Smooth muscle cell (in vitro differentiated cells): Measurements from ENCODE around the gene VAV2. TPM values are rescaled to one million over a fixed set of nuclear protein-coding genes. Genes with fewer than 3 reads are reported as not detected.

Experiments used
- DNase-seq: peaks from one replicate; lab custom pipeline; 2025; ENCODE audit not compliant: unreplicated experiment; lab: John Stamatoyannopoulos, UW
- H2AFZ ChIP-seq: fragments of 200-600 bp; sonication (generic); 2 replicates; pipeline ENCODE4 v1.6.0; 2016; ENCODE audit warnings: antibody characterized with exemption, low read depth, mild to moderate bottlenecking
- H3F3A ChIP-seq: fragments of 200-600 bp; sonication (generic); 2 replicates; pipeline ENCODE4 v1.6.0; 2017; ENCODE audit warnings: antibody characterized with exemption, low read depth
- H3K27ac ChIP-seq: fragments of 200-600 bp; sonication (generic); 2 replicates; pipeline ENCODE4 v1.5.1; 2016; ENCODE audit warnings: low read depth, mild to moderate bottlenecking
- H3K27me3 ChIP-seq: fragments of 200-600 bp; sonication (generic); 2 replicates; pipeline ENCODE4 v1.6.1; 2016; ENCODE audit warnings: low read depth, mild to moderate bottlenecking
- H3K36me3 ChIP-seq: fragments of 200-600 bp; sonication (generic); 2 replicates; pipeline ENCODE4 v1.5.1; 2016; ENCODE audit warnings: low read depth
- H3K4me1 ChIP-seq: fragments of 200-600 bp; sonication (generic); 2 replicates; pipeline ENCODE4 v1.5.1; 2016; ENCODE audit warnings: low read depth
- H3K4me2 ChIP-seq: fragments of 200-600 bp; sonication (generic); 2 replicates; pipeline ENCODE4 v1.6.0; 2016; ENCODE audit warnings: mild to moderate bottlenecking
- H3K4me3 ChIP-seq: fragments of 200-600 bp; sonication (generic); 2 replicates; pipeline ENCODE4 v1.5.1; 2016; ENCODE audit warnings: mild to moderate bottlenecking
- H3K79me2 ChIP-seq: fragments of 200-600 bp; sonication (generic); 2 replicates; pipeline ENCODE4 v1.6.0; 2016; ENCODE audit warnings: low read depth, mild to moderate bottlenecking
- H3K9ac ChIP-seq: fragments of 200-600 bp; sonication (generic); 2 replicates; pipeline ENCODE4 v1.6.0; 2016; ENCODE audit warnings: low read depth
- H3K9me3 ChIP-seq: fragments of 200-600 bp; sonication (generic); replicated peaks from 2 replicates; pipeline ENCODE4 v1.5.1; 2016; ENCODE audit warnings: low read depth
- H4K20me1 ChIP-seq: fragments of 200-600 bp; sonication (generic); 2 replicates; pipeline ENCODE4 v1.6.0; 2016; ENCODE audit warnings: low read depth
- WGBS: methylation state at CpG from one replicate; pipeline ENCODE4 v1.1.7; 2016; ENCODE audit warnings: low lambda C conversion rate; 5-methylcytosine and 5-hydroxymethylcytosine counted together
- polyA plus RNA-seq: library from polyadenylated mRNA; unstranded; fragments of >200 nt; fragmentation: Nextera tagmentation; extraction: Ambion mirVana; gene quantifications from 2 replicates; pipeline ENCODE4 v1.2.1, GENCODE V29; 2016
- total RNA-seq: library from RNA; depleted of rRNA; stranded (reverse); fragments of >200 nt; gene quantifications from 2 replicates; pipeline ENCODE4 v1.2.3, GENCODE V29; 2014
- TF ChIP-seq, protein P1 (sequence below): fragments of 200-600 bp; sonication (generic); IDR thresholded peaks from 2 replicates; pipeline ENCODE4 v1.5.1; 2017; ENCODE audit warnings: borderline replicate concordance, mild to moderate bottlenecking, antibody characterized with exemption; ENCODE audit not compliant: insufficient read depth, poor library complexity, severe bottlenecking

Gene VAV2
- total and polyA plus RNA-seq, 2 experiments from 2014 or later: 26.2 to 35.3 TPM

DNA sequence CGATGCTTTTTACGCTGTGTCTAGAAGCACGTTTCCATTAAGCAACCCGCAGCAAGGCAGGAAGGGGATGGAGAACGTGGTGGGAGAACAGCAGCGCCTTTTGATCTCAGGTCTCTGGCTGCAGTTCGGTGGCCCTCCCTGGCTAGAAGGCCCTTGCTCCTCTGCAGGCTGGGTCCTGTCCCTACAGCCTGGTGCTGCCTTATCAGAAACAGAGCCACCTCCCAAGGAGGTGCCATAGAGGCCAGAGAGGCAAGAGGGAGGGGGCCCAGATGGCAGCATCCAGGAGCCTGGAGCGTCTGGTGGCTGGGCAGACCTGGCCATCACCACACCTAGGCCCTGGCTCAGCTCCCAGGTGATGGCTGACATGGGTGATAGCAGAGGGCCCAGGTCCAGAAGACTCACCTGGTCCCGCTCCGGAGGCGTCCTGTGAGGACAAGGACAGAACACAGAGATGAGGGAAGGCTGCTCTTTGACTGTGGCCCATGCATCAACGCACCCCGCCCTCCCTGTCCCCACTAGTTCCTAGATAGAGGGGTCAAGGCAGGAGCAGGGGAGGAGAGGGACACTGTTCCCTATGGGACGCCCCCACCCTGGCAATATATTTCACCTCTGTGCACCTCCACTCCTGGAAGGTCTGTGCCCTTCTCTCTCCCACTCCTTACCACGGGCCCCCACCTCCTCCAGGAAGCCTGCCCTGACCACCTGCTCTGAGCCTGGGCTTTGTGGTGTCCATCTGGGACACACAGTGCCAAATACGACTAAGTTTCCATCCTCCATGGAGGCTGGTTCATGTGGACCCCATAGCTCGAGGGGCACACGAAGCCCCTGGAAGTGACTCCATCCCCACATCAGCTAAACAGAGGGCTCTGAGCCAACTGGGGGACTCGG is 212.4 kb downstream of the VAV2 start:
- Histone ChIP-seq H3K27ac (no peak overlapping the region), H3K4me3 (no peak overlapping the region), H4K20me1 (peaks cover 14% of the 10 kb centered on the region), H2AFZ (no peak overlapping the region), H3K4me1 (no peaks in the 10 kb centered on the region), H3K79me2 (no peaks in the 10 kb centered on the region), H3K9me3 (no peaks in the 10 kb centered on the region), H3K9ac (no peak overlapping the region), H3K36me3 (no peaks in the 10 kb centered on the region), H3K27me3 (no peaks in the 10 kb centered on the region), H3K4me2 (no peak overlapping the region), H3F3A (peaks cover 7% of the 10 kb centered on the region)
- TF ChIP-seq, protein P1, sequence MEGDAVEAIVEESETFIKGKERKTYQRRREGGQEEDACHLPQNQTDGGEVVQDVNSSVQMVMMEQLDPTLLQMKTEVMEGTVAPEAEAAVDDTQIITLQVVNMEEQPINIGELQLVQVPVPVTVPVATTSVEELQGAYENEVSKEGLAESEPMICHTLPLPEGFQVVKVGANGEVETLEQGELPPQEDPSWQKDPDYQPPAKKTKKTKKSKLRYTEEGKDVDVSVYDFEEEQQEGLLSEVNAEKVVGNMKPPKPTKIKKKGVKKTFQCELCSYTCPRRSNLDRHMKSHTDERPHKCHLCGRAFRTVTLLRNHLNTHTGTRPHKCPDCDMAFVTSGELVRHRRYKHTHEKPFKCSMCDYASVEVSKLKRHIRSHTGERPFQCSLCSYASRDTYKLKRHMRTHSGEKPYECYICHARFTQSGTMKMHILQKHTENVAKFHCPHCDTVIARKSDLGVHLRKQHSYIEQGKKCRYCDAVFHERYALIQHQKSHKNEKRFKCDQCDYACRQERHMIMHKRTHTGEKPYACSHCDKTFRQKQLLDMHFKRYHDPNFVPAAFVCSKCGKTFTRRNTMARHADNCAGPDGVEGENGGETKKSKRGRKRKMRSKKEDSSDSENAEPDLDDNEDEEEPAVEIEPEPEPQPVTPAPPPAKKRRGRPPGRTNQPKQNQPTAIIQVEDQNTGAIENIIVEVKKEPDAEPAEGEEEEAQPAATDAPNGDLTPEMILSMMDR: no peak
- no peak for DNase-seq
- 97% methylated on average over 19 of the region's 19 CpGs for WGBS

GRCh38 chr9:133779081-133779480 is 213.0 kb downstream of the VAV2 start:
- Histone ChIP-seq H3K4me2 (no peak overlapping the region), H3K27ac (no peak overlapping the region), H3K4me3 (no peak overlapping the region), H3K36me3 (no peaks in the 10 kb centered on the region), H3K79me2 (no peaks in the 10 kb centered on the region), H3K27me3 (no peaks in the 10 kb centered on the region), H2AFZ (no peak overlapping the region), H4K20me1 (peaks cover 14% of the 10 kb centered on the region), H3K9me3 (no peaks in the 10 kb centered on the region), H3K4me1 (no peaks in the 10 kb centered on the region), H3F3A (peaks cover 7% of the 10 kb centered on the region), H3K9ac (no peak overlapping the region)
- TF ChIP-seq, protein P1: no peak
- no peak for DNase-seq
- 85% methylated on average over 8 of the region's 8 CpGs for WGBS

DNA sequence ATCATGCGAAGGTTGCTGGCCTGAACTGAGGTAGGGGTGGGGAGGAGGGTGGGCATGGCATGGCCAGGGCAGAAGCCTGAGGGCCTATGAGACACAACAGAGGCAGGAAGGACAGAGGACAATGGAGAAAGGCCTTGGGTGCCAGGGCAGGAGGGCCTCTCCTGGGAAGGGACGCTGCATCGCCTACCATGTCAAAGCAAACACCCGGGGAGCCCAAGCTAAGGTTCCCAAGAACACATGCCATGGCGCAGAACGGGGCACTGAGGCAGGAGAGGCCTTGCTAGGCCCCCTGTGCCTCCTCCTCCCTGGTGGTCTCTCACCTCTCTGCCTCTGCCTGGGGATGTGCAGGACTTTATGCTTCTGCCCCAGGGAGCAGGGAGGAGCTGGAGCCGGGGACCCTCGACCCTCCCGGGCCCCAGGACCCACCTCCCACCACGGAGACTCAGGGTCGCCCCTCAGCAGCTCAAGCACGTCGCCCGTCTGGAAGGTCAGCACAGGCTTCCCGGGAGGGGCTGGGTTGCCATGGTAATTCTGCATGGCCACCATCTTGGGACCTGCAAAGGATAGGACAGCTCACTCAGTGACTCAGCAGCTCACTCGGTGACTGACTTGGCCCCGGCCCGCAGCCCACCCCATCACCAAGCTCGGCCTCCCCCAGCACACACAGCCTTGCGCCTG is 213.6 kb downstream of the VAV2 start:
- no peaks in the 10 kb centered on the region for H3K27me3 ChIP-seq
- whole genome bisulfite sequencing: 98% methylated on average over 20 of the region's 20 CpGs
- H3K79me2 ChIP-seq: no peaks in the 10 kb centered on the region
- TF ChIP-seq, protein P1: no peak
- no peak overlapping the region for H2AFZ ChIP-seq
- H3K4me1 ChIP-seq: no peaks in the 10 kb centered on the region
- H4K20me1 ChIP-seq: peaks cover 14% of the 10 kb centered on the region
- H3K9ac ChIP-seq: no peak overlapping the region
- no peak overlapping the region for H3K27ac ChIP-seq
- no peak overlapping the region for H3K4me2 ChIP-seq
- H3K36me3 ChIP-seq: no peaks in the 10 kb centered on the region
- H3K9me3 ChIP-seq: no peaks in the 10 kb centered on the region
- H3K4me3 ChIP-seq: no peak overlapping the region
- DNase-seq: no peak
- H3F3A ChIP-seq: peaks cover 7% of the 10 kb centered on the region
